Measurements from ENCODE around the gene TIMELESS.
"Not testable (repeated sequence)": the region's sequence is repeated elsewhere in the genome, so short reads cannot be mapped to it uniquely, and the experiment has no call there.

The TIMELESS gene

DNA sequence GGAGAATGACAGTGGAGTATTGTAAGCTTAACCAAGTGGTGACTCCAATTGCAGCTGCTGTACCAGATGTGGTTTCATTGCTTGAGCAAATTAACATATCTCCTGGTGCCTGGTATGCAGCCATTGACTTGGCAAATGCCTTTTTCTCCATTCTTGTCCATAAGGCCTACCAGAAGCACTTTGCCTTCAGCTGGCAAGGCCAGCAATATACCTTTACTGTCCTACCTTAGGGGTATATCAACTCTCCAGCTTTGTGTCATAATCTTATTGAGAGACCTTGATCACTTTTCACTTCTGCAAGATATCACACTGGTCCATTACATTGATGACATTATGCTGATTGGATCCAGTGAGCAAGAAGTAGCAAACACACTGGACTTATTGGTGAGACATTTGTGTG lies 47.6 kb downstream of the TIMELESS start:
- DNase-seq (ENCODE audit: low spot score): not testable (repeated sequence)

DNA sequence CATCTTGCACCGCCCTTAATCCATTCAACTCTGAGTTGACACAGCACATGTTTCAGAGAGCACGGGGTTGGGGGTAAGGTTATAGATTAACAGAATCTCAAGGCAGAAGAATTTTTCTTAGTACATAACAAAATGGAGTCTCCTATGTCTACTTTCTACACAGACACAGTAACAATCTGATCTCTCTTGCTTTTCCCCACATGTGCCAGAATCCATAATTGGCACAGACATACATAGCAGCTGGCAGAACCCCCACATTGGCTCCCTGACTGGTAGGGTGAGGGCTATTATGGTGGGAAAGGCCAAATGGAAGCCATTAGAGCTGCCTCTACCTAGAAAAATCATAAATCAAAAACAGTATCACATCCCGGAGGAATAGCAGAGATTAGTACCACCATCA lies 48.1 kb downstream of the TIMELESS start:
- DNase-seq (ENCODE audit: low spot score): not testable (repeated sequence)

DNA sequence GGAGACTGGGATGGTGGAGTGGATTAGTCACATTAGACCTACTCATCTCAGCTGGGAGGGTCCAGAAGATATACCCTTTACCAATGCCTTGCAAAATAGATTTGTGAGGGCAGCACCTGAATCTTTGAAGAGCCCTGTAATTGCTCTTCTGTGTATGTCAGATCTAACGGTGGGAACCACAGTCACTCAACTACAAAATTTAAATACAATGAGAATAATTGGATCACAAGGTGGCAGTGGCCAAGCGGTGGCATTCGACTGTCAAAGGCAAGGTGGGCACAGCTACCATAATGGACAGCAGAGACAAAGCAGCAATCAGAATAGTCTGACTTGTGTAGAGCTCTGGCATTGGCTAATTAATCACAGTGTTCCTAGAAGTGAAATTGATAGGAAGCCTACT lies 49.8 kb downstream of the TIMELESS start:
- DNase-seq (ENCODE audit: low spot score): not testable (repeated sequence)

DNA sequence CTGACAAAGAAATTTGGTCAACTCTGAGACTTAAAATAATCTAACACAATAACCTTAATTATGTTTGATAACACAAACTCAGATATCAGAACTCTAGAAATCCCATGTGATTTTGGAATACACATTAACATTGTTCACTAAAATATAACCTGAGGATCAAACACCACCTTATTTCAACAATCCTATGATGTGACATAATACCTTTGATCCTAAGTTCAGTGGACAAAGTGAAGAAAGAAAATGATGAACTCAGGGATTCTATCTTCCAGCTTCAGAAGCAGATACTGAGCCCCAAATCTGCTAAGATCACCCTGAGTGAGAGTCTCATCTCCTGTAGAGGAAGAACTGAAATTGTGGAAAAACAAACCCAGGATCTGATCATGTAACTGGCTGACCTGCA lies 50.9 kb downstream of the TIMELESS start:
- DNase-seq (ENCODE audit: low spot score): no peak

GRCh38 chr12:56392331-56392730 lies 56.9 kb downstream of the TIMELESS start:
- no peak for DNase-seq (ENCODE audit: low spot score)

DNA sequence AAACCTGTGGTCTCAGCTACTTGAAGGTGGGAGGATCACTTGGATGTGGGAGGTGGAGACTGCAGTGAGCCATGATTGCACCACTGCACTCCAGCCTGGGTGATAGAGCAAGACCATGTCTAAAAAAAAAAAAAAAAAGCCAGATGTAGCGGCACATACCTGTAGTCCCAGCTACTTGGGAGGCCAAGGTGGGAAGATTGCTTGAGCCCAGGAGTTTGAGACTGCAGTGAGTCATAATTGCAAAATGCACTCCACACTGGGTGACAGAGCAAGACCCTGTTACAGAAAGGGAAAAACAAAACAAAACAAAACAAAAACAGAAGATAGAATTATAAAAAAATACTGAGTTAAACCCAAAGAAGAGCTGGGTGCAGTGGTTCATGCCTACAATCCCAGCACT lies 57.5 kb downstream of the TIMELESS start:
- no peak for DNase-seq (ENCODE audit: low spot score)

DNA sequence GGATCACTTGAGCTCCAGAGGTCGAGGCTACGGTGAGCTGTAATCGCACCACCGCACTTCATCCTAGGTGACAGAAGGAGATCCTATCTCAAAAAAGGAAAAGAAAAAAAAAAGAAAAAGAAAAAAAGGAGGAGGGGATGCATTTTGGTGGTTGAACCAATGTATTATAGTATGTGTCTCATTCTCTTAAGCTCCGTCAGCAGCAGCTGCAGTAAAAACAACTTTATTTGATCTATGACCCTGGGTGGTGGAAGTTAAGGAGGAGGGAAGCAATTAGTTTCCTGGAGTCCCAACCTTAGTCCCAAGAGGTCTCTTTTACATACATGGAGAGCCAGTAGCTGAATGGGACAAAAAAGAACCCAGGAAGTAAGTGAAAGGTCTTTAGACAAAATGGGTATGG lies 59.8 kb downstream of the TIMELESS start:
- no peak for DNase-seq (ENCODE audit: low spot score)

DNA sequence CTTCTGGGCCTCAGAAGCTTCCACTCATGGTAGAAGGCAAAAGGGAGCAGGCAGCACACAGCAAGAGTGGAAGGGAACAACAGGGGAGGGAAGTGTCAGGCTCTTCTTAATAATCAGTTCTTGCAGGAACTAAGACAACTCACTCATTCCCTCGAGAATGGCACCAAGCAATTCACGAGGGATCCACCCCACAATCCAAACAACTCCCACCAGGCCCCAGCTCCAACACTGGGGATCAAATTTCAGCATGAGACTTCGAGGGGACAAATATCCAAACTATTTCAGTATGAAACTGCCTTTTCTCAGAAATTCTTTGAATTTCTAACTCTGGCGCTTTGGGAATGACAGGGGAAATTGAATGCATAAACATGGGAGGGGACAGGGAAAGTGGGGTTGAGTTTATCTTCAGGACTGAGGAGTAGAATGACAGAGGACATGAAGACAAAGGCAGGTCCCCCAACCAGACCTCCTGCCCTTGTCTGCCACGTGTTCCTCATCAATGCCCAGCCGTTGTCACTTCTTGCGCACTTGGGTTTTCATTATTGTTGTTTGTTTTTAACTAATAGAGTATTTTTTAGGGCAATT lies 62.0 kb downstream of the TIMELESS start:
- DNase-seq (ENCODE audit: low spot score): no peak

- DNase-seq (ENCODE audit: low spot score): no peak
These were observed 63.4 kb downstream of the TIMELESS start for GRCh38 chr12:56385873-56386272.

- no peak for DNase-seq (ENCODE audit: low spot score)
These were observed 66.6 kb downstream of the TIMELESS start for GRCh38 chr12:56382611-56383010.

- DNase-seq (ENCODE audit: low spot score): no peak
These were observed 71.3 kb downstream of the TIMELESS start for GRCh38 chr12:56377989-56378316.

DNA sequence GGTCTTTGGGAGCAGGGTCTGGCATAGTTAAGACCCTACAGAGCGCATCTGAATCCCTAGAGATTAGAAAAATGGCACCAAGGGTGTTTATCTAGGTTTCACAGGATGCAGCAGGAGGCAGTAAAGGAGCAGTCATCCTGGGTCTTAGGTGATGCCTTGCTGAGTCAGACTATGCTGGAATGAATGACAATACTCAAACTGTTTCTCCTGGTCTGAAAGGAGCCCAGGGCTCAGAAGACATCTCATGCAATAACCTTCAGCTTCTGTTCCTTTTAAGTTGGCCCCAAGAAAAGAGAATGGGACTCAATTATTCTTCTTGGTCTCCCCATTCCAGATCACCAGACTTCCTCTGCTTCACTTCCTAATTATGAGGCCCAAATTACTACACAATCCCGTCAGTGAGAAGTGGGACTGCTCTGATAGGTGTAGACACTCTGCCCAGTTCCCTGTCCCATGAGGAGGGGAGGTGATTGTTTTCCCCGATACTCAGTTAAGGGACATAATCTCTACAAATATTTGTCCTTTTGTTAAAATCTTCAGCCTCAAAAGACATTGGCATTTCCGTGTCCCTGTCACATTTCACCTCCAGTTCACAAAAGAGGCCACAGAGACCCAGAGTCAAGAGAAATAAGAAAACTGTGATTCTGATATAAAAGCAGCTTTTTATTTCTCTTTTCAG lies 71.8 kb downstream of the TIMELESS start:
- peak; percentile 10 for DNase-seq (ENCODE audit: low spot score)

- no peak for DNase-seq (ENCODE audit: low spot score)
These were observed 73.4 kb downstream of the TIMELESS start for GRCh38 chr12:56375598-56376434.

- DNase-seq (ENCODE audit: low spot score): no peak
These were observed 74.3 kb downstream of the TIMELESS start for GRCh38 chr12:56374726-56375597.

DNA sequence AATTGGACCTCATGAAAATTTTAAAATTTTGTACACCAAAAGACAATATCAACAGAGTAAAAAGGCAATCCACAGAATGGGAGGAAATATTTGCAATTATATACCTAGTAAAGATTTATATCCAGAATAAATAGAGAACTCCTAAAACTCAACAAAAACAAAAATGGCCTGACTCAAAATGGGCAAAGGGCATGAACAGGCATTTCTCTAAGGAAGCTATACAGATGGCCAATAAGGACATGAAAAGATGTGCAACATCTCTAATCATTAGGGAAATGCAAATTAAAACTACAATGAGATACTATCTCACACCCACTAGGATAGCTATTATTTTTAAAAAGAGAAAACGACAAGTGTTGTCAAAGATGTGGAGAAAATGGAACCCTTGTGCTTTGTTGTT lies 75.7 kb downstream of the TIMELESS start:
- DNase-seq (ENCODE audit: low spot score): no peak

GRCh38 chr12:56366948-56367347 lies 82.3 kb downstream of the TIMELESS start:
- no peak for DNase-seq (ENCODE audit: low spot score)

All from cerebellar cortex (tissue), 1 donor.